ENCODE results near the gene CST6. TPM values are rescaled to one million over a fixed set of nuclear protein-coding genes. Genes with fewer than 3 reads are reported as not detected.

CST6 gene
- total RNA-seq, 2 donors from 2014 or later: 0.36 to 6.5 TPM

GRCh38 chr11:65967329-65967934, 44.4 kb upstream of the CST6 start:
- Histone ChIP-seq H3K36me3 (peaks cover 18 to 33% of the 10 kb centered on the region in 2 donors), H3K4me3 (no peak overlapping the region), H3K27me3 (replicated peaks; ENCODE audit: insufficient read depth) (no peaks in the 10 kb centered on the region), H3K4me1 (replicated peaks) (peaks cover 8% of the 10 kb centered on the region), H3K9me3 (no peaks in the 10 kb centered on the region), H3K27ac (no peak overlapping the region)
- intact Hi-C loops (cut with DNase I): no loop called here
- TF ChIP-seq POLR2AphosphoS5 (IDR thresholded peaks at IDR 0.05): no peak
- TF ChIP-seq, protein P1, sequence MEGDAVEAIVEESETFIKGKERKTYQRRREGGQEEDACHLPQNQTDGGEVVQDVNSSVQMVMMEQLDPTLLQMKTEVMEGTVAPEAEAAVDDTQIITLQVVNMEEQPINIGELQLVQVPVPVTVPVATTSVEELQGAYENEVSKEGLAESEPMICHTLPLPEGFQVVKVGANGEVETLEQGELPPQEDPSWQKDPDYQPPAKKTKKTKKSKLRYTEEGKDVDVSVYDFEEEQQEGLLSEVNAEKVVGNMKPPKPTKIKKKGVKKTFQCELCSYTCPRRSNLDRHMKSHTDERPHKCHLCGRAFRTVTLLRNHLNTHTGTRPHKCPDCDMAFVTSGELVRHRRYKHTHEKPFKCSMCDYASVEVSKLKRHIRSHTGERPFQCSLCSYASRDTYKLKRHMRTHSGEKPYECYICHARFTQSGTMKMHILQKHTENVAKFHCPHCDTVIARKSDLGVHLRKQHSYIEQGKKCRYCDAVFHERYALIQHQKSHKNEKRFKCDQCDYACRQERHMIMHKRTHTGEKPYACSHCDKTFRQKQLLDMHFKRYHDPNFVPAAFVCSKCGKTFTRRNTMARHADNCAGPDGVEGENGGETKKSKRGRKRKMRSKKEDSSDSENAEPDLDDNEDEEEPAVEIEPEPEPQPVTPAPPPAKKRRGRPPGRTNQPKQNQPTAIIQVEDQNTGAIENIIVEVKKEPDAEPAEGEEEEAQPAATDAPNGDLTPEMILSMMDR (IDR thresholded peaks at IDR 0.05): no peak
- no peak for TF ChIP-seq POLR2A (IDR thresholded peaks at IDR 0.05)
- 90% methylated on average over 30 of the region's 30 CpGs for WGBS
- no peak for DNase-seq (ENCODE audit: low spot score)

DNA sequence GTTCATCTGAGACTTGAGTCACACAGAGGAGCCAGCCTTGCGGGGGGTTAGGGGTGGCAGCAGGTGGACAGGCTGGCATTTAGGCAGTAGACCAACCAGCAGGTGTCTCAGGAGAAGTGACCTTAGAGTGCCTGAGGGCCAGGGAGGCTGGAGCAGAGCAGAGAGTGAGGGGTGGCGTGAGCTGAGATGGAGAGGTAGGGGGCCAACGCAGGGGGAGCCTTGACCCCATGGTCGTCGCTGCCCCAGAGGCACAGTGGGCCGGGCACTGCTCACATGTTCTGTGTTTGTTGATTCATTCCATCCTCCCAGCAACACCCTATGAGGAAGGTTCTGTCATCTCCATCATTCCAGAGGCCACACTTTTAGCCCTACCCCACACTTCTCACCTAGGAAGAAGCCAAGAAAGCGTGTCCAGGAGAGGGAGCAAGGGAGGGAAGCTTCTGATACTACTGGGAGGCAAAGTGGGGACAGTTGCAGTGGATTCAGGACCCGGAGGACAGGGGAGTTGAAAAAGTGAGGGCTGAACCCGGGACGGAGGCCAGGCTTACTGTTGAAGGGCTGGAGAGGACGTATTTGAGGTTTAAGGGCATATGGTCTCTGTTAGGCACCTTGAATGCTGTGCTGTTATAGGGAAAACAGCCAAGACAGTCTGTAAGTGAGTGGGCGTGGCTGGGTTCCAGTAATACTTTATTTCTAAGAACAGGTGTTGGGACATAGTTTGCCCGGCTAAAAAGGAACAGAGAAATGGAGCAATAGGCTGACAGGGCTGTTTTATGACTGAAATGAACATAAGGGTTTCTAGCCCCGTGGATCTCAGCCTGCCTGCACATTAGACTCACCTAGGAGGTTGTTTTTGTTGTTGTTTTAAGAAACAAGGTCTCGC, 43.0 kb upstream of the CST6 start:
- intact Hi-C loops (cut with DNase I): no loop called here
- no peak overlapping the region for H3K4me3 ChIP-seq

DNA sequence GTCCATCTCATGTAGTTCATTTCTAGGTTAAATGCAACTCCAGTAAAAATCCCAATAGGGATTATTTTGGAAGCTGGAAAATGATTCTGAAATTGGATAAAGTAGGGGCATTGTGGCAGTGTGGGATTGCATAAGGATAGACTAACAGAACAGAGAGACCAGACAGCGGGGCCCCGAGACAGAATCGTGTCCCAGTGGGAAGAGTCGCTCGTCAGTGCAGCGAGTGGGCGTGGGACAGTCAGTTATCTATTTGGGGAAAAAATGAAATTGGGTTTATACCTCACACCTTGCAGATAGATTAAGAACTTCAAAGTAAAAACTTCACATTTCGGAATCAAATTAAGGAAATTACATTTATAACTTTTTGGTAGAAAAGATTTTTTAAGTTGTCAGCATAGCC, 39.7 kb upstream of the CST6 start:
- Histone ChIP-seq H3K27me3 (replicated peaks; ENCODE audit: insufficient read depth) (no peaks in the 10 kb centered on the region), H3K36me3 (peaks cover 0 to 7% of the 10 kb centered on the region in 2 donors), H3K4me3 (no peak overlapping the region), H3K27ac (no peak overlapping the region), H3K4me1 (replicated peaks) (no peaks in the 10 kb centered on the region), H3K9me3 (no peaks in the 10 kb centered on the region)
- WGBS: 93% methylated on average over 8 of the region's 8 CpGs
- TF ChIP-seq POLR2AphosphoS5 (IDR thresholded peaks at IDR 0.05) (no peak), POLR2A (IDR thresholded peaks at IDR 0.05) (no peak)
- TF ChIP-seq, protein P1 (IDR thresholded peaks at IDR 0.05): no peak
- intact Hi-C loops (cut with DNase I): no loop called here
- DNase-seq (ENCODE audit: low spot score): no peak

More for the DNA sequence above, 43.0 kb upstream of the CST6 start:
- H3K9me3 ChIP-seq: no peaks in the 10 kb centered on the region
- WGBS: 84% methylated on average over 15 of the region's 15 CpGs
- H3K27ac ChIP-seq: no peak overlapping the region
- no peaks in the 10 kb centered on the region for H3K27me3 ChIP-seq (replicated peaks; ENCODE audit: insufficient read depth)
- no peak for TF ChIP-seq POLR2AphosphoS5 (IDR thresholded peaks at IDR 0.05)
- no peak for TF ChIP-seq POLR2A (IDR thresholded peaks at IDR 0.05)
- TF ChIP-seq, protein P1 (IDR thresholded peaks at IDR 0.05): no peak
- peaks cover under 1% of the 10 kb centered on the region for H3K4me1 ChIP-seq (replicated peaks)
- no peak for DNase-seq (ENCODE audit: low spot score)
- H3K36me3 ChIP-seq: peaks cover 18 to 33% of the 10 kb centered on the region in 2 donors

GRCh38 chr11:65973439-65974110, 38.2 kb upstream of the CST6 start:
- WGBS: 97% methylated on average over 13 of the region's 13 CpGs

More at GRCh38 chr11:65973439-65974110, 38.2 kb upstream of the CST6 start:
- Histone ChIP-seq H3K4me1 (replicated peaks) (no peaks in the 10 kb centered on the region), H3K27ac (no peak overlapping the region), H3K9me3 (no peaks in the 10 kb centered on the region), H3K4me3 (no peak overlapping the region), H3K36me3 (peaks cover 2 to 15% of the 10 kb centered on the region in 2 donors), H3K27me3 (replicated peaks; ENCODE audit: insufficient read depth) (no peaks in the 10 kb centered on the region)
- intact Hi-C loops (cut with DNase I): no loop called here
- no peak for TF ChIP-seq POLR2A (IDR thresholded peaks at IDR 0.05)
- TF ChIP-seq, protein P1 (IDR thresholded peaks at IDR 0.05): no peak
- no peak for TF ChIP-seq POLR2AphosphoS5 (IDR thresholded peaks at IDR 0.05)
- DNase-seq (ENCODE audit: low spot score): no peak

Data from prostate gland (tissue), 2 donors.